ENCODE data around the gene CDKAL1.

DNA sequence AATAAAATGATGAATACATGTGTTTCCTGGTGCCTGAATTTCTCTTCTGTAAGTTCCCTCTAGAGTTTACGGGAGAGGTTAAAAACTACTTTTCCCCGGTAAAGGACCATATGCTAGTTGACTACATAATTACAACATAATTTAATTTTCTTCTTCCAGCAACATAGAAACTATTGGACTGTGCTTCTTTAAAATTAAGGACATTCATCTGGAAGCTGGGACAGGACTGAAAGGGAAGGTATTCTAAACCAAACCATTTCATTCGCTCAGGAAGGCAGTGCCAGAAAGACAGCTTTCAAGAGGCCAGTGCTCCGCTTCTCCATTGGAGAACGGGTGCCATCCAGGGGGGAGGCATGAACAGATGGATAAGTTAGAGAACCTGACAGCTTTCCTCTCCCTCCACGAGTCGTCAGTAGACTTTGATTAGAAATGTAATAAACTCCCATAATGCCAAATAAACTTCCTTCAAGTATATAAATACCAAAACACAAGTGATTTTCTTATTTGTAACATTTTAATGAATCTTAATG, 601.3 kb downstream of the CDKAL1 start:
- no peak for TF ChIP-seq FOS (IDR thresholded peaks at IDR 0.05; ENCODE audit: borderline replicate concordance, insufficient read depth, low read length)
- TF ChIP-seq, protein P1, sequence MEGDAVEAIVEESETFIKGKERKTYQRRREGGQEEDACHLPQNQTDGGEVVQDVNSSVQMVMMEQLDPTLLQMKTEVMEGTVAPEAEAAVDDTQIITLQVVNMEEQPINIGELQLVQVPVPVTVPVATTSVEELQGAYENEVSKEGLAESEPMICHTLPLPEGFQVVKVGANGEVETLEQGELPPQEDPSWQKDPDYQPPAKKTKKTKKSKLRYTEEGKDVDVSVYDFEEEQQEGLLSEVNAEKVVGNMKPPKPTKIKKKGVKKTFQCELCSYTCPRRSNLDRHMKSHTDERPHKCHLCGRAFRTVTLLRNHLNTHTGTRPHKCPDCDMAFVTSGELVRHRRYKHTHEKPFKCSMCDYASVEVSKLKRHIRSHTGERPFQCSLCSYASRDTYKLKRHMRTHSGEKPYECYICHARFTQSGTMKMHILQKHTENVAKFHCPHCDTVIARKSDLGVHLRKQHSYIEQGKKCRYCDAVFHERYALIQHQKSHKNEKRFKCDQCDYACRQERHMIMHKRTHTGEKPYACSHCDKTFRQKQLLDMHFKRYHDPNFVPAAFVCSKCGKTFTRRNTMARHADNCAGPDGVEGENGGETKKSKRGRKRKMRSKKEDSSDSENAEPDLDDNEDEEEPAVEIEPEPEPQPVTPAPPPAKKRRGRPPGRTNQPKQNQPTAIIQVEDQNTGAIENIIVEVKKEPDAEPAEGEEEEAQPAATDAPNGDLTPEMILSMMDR (IDR thresholded peaks at IDR 0.05; ENCODE audit: extremely low read depth in 1 of 2, insufficient read depth in 1 of 2, low read depth in 1 of 2, low read length in 2 of 2) = no peak
- TF ChIP-seq GATA2 (IDR thresholded peaks at IDR 0.05; ENCODE audit: insufficient read depth, insufficient read length, low read depth, low read length) = no peak
- TF ChIP-seq POLR2A (IDR thresholded peaks at IDR 0.05; ENCODE audit: low read depth, low read length) = no peak
- no peak for TF ChIP-seq POLR2AphosphoS5 (IDR thresholded peaks at IDR 0.05; ENCODE audit: insufficient read depth, low read depth, low read length)
